ENCODE results near the gene CACFD1.

DNA sequence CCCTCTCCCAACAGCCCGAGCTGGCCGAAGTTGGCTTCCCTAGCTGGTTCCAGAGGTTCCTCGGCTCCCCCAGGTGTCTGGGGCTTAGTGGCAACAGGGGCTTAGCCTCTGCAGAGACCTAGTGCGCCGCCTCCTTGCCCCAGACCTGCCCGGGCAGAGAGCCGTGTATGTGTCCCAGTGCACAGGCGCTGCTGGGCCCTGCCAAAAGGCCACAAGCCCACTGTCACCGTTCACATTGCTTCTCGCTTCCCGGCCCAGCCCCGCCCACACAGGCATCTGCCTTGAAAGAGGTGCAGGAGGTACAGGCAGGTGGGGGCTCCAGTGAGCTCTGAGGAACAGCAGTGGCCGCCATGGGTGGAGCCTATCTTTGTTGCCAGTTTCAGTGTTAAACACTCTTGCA lies 2.5 kb upstream of the CACFD1 start:
- TF ChIP-seq, protein P1, sequence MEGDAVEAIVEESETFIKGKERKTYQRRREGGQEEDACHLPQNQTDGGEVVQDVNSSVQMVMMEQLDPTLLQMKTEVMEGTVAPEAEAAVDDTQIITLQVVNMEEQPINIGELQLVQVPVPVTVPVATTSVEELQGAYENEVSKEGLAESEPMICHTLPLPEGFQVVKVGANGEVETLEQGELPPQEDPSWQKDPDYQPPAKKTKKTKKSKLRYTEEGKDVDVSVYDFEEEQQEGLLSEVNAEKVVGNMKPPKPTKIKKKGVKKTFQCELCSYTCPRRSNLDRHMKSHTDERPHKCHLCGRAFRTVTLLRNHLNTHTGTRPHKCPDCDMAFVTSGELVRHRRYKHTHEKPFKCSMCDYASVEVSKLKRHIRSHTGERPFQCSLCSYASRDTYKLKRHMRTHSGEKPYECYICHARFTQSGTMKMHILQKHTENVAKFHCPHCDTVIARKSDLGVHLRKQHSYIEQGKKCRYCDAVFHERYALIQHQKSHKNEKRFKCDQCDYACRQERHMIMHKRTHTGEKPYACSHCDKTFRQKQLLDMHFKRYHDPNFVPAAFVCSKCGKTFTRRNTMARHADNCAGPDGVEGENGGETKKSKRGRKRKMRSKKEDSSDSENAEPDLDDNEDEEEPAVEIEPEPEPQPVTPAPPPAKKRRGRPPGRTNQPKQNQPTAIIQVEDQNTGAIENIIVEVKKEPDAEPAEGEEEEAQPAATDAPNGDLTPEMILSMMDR (IDR thresholded peaks at IDR 0.05; ENCODE audit: poor library complexity, severe bottlenecking): no peak
- TF ChIP-seq TAF1 (IDR thresholded peaks at IDR 0.05; ENCODE audit: low read depth): no peak
